GM19043 (cell line): ENCODE data around the gene CCR9.

Experiments used
- ATAC-seq: cut with Tn5 transposase; IDR thresholded peaks from one replicate; pipeline ENCODE4 v1.9.1; 2021; ENCODE audit warnings: low read depth; ENCODE audit not compliant: unreplicated experiment

Gene CCR9

DNA sequence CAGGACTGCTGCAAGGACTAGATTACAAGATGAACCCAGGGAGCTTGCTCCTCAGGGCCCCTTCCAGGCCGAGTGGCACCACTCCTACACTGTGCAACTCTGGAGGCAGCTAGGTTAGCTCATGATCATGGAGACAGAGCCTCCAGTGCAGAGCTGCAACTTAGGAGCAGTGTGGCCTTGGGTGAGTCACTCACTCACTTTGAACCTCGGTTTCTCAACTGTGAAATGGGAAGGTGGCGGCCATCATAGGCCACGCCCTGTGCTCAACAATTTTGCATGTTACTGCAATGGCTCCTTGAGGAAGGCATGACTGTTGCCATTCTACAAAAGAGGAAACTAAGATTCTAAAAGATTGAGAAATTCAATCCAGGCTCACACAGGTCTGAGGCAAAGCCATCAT is 45.8 kb downstream of the CCR9 start:
- no peak for ATAC-seq

GRCh38 chr3:45933591-45933990 is 47.2 kb downstream of the CCR9 start:
- ATAC-seq = no peak

DNA sequence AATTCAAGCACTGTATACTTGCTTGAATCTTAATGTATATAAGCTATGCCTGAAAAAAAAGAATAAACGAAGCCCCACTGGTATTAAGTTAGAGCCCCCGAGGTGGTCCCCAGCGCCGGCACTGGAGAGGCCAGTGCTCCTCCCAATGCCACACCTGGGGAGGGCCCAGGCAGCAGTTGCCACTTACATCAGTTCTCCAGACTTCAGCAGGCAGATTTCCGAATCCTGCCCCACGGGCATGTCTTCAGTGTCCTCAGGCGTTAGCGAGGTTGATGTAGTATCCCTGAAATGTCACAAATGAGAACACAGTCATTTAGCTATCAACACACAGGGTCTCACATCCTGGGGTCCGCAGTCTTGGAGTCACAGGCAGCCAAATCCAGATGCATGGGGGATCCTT is 49.9 kb downstream of the CCR9 start:
- ATAC-seq = no peak

- no peak for ATAC-seq
These were observed 51.1 kb downstream of the CCR9 start for GRCh38 chr3:45937206-45938042.

- ATAC-seq = no peak
These were observed 51.7 kb downstream of the CCR9 start for GRCh38 chr3:45938043-45938435.

GRCh38 chr3:45938864-45939263 is 52.5 kb downstream of the CCR9 start:
- no peak for ATAC-seq

GRCh38 chr3:45939341-45939771 is 53.0 kb downstream of the CCR9 start:
- ATAC-seq = no peak

DNA sequence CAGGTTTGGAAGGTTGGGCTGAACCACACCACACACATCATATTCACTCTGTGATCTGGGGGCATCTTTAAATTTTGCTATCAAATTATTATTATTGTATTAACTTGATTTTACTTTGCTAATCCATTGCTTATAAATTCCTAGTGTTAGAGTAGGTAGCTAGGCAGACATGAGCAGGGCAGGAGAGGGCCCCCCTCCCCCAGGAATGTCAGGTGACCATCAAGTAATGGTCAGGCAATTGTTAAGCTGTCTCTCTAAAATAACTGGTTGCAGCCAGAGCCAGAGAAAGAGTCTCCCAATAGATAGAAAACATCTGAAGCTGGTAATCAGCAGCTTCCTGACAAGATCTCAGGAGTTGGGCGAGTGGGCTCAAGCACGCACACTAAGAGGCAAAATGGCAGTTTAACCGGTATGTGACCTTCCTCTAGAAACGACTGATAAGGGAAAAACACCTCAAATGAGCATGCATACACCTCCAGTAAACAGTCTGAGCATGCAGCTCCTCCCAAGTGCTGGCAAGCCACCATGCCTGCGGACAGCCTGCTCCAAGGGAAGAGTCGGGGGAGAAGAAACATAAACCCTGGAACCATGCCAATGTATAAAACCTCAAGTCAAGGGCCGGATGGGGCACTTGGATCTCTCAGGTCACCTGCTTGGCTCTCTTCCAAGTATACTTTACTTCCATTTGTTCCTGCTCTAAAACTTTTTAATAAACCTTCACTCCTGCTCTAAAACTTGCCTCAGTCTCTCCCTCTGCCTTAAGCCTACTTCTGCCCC is 53.8 kb downstream of the CCR9 start:
- no peak for ATAC-seq

- no peak for ATAC-seq
These were observed 54.5 kb downstream of the CCR9 start for GRCh38 chr3:45940781-45941365.

DNA sequence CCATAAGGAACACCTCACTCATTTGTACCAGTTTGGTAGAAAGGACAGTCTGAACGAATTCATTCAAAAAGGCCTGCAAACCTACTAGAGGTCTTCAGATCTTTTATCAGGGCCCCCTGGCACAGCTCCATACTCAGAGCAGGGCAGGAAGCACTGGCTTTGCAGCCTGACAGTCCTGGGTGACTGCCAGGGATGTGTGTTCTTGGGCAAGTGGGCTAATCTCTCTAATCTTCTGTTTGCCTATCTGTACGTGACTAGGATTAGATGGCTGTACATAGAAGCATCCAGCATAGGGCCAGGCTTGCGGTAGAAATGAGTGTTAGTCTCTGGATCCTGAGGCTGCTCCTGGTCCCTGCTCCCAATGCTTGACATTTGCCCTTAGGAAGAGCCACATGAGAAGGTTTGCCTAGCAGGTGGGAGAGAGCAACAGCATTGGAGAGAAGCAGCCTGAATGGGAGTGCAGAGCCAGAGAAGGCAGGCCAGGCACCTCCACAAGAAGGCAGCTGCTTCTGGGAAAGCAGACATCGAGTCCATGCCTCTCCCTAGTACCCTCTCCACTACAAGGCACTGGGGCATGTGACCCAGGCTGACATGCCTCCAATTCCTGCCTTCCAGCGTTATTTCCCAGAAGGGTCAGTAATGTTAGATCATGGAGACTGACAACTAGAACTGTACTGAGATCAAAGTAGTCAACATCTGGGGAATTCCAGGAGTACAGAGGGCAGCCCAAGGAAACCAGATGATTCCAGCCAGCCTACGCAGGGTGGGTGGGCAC is 55.9 kb downstream of the CCR9 start:
- ATAC-seq = no peak

- ATAC-seq = no peak
These were observed 57.0 kb downstream of the CCR9 start, which contains the start of gene CXCR6 for GRCh38 chr3:45943207-45943846. Gene CXCR6 (plus strand): TSS chr3:45943464. CDS start chr3:45946482, 3,018 bp downstream.

- ATAC-seq = no peak
These were observed 58.7 kb downstream of the CCR9 start for GRCh38 chr3:45944830-45945620.

- ATAC-seq = no peak
These were observed 60.0 kb downstream of the CCR9 start for GRCh38 chr3:45946307-45946706.

DNA sequence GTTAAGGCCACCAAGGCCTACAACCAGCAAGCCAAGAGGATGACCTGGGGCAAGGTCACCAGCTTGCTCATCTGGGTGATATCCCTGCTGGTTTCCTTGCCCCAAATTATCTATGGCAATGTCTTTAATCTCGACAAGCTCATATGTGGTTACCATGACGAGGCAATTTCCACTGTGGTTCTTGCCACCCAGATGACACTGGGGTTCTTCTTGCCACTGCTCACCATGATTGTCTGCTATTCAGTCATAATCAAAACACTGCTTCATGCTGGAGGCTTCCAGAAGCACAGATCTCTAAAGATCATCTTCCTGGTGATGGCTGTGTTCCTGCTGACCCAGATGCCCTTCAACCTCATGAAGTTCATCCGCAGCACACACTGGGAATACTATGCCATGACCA is 60.5 kb downstream of the CCR9 start:
- no peak for ATAC-seq

DNA sequence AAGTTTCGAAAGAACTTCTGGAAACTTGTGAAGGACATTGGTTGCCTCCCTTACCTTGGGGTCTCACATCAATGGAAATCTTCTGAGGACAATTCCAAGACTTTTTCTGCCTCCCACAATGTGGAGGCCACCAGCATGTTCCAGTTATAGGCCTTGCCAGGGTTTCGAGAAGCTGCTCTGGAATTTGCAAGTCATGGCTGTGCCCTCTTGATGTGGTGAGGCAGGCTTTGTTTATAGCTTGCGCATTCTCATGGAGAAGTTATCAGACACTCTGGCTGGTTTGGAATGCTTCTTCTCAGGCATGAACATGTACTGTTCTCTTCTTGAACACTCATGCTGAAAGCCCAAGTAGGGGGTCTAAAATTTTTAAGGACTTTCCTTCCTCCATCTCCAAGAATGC is 61.0 kb downstream of the CCR9 start:
- ATAC-seq = no peak

DNA sequence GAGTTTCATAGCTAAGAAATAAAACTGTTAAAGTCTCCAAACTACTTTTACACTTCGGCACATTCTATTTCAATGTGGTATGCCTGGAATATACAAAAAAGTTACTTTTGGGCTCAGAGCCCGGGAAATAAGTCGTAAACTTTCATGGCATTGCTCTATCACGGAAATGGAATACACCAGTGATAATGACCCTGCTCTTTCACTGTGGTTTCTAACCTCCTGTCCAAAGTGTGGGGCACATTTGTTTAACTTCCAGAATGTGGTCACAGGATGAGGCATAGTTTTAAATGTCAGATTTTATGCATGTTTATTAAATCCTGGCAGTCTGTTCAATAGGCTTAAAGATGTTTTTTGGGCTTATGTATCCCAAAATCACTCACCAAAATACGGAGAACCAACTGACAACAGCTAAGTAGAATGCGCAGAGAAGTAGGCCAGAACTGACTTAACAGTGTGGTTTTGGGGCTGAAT is 62.0 kb downstream of the CCR9 start:
- no peak for ATAC-seq

DNA sequence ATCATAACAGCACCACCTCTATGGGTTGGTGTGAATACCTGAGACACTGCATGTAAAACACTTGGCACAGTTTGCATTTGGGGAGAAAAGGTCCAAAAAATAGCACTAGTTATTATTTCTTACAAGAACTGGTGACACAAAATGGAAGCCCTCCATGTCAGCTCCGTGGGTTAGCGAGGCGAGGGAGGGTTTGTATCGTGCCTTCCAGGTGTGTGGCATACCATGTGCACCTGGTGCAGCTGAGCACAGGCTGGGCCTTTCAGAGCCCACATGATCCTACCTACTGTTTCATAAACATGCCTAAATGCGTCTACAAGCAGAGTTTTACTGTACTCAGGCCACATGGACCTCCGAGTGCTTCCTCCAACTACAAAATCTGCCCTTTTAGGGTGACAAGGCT is 62.5 kb downstream of the CCR9 start:
- no peak for ATAC-seq

- no peak for ATAC-seq
These were observed 63.1 kb downstream of the CCR9 start for GRCh38 chr3:45949432-45949831.

DNA sequence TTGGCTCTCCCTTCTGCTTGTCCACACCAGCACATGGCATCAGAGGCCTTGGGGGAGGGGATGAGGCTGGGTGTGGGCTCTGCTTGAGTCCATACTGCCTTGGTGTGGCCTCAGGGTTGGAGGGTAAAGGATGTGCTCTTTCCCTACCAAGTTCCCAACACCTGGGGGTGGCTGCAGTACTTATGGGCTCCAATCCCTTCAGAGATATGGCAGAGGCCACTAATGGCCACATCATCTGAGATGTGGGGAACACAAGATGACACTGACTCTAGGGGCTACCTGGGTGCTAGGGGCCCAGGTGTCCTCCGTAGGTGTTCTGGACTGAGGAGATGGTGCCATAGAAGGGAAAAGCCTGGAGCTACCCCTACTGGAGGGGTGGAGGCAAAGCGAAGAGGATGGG is 63.8 kb downstream of the CCR9 start:
- no peak for ATAC-seq
